T-helper 2 cell treated with Interferon-gamma antibody and Interleukin-4, amounts not matched to agents 5 μg/mL and 100 μg/mL, for 36 hours (primary cell): ENCODE results near the gene EIF2B2.
"Not testable (repeated sequence)": the region's sequence is repeated elsewhere in the genome, so short reads cannot be mapped to it uniquely, and the experiment has no call there.

Source experiments
- DNase-seq: peaks from one replicate; pipeline ENCODE4 v3.0.0; 2021; ENCODE audit warnings: low spot score
- H3K27ac Mint-ChIP-seq: one replicate; pipeline ENCODE4 v1.8.0; 2021; ENCODE audit warnings: mild to moderate bottlenecking, mixed read lengths
- H3K27me3 Mint-ChIP-seq: one replicate; pipeline ENCODE4 v1.8.0; 2021; ENCODE audit warnings: low read depth, mixed read lengths
- H3K36me3 Mint-ChIP-seq: one replicate; pipeline ENCODE4 v1.8.0; 2021; ENCODE audit warnings: low read depth, mixed read lengths
- H3K4me1 Mint-ChIP-seq: one replicate; pipeline ENCODE4 v1.8.0; 2021; ENCODE audit warnings: low read depth, mixed read lengths
- H3K4me3 Mint-ChIP-seq: one replicate; pipeline ENCODE4 v1.8.0; 2022; ENCODE audit warnings: mild to moderate bottlenecking, moderate library complexity, mixed read lengths
- H3K9me3 Mint-ChIP-seq: one replicate; pipeline ENCODE4 v1.8.0; 2021; ENCODE audit warnings: mixed read lengths

The EIF2B2 gene

DNA sequence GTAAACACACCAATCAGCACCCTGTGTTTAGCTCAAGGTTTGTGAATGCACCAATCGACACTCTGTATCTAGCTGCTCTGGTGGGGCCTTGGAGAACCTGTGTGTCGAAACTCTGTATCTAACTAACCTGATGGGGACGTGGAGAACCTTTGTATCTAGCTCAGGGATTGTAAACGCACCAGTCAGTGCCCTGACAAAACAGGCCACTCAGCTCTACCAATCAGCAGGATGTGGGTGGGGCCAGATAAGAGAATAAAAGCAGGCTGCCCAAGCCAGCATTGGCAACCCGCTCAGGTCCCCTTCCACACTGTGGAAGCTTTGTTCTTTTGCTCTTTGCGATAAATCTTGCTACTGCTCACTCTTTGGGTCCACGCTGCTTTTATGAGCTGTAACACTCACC is 6.9 kb upstream of the EIF2B2 start:
- H3K27me3 Mint-ChIP-seq = peaks cover 12% of the 10 kb centered on the region
- H3K4me3 Mint-ChIP-seq, H3K9me3 Mint-ChIP-seq, H3K4me1 Mint-ChIP-seq, H3K36me3 Mint-ChIP-seq, DNase-seq, H3K27ac Mint-ChIP-seq: not testable (repeated sequence)

DNA sequence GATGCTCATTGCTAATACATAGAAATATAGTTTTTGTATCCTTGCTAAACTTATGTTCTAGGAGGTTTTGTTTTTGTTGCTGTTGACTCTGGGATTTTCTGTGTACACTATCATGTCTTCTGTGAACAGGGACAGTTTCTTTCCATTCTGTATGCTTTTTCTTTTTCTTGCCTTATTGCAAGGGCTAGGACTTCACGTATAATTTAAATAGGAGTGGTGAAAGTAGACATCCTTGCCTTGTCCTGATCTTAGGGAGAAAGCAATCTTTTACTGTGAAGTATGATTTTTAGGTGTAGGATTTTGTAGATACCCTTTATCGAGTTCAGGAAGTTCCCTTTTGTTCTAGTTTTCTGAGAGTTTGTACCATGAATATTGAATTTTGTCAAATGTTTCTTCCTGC is 1.5 kb upstream of the EIF2B2 start:
- Mint-ChIP-seq H3K36me3 (peaks cover 29% of the 10 kb centered on the region), H3K27me3 (peaks cover 7% of the 10 kb centered on the region), H3K27ac (no peak overlapping the region), H3K4me1 (peaks cover 25% of the 10 kb centered on the region), H3K4me3 (no peak overlapping the region), H3K9me3 (peaks cover 7% of the 10 kb centered on the region)
- DNase-seq = no peak

DNA sequence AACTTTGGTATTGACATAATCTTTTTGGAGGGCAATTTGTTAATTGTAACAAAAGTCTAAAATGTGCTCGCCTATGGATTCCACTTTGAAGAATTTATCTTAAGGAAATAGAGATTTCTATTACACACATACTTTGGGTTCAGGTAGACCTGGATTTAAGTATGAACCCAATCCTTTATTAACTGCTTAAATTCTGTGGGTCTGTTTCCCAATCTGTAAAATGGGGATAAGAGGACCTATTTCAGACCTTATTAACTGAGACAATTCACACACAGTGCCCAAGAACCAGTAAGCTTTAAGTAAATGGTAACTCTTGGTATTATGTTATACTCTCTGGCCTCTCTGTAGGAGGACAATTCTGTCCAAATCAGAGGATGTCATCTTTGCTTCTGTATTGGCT is 822 bp upstream of the EIF2B2 start:
- Mint-ChIP-seq H3K36me3 (peaks cover 36% of the 10 kb centered on the region), H3K27me3 (peaks cover 7% of the 10 kb centered on the region), H3K4me1 (peaks cover 25% of the 10 kb centered on the region), H3K9me3 (peaks cover 7% of the 10 kb centered on the region), H3K27ac (peak overlapping the region; percentile 96), H3K4me3 (peak overlapping the region; percentile 97)
- DNase-seq = no peak

DNA sequence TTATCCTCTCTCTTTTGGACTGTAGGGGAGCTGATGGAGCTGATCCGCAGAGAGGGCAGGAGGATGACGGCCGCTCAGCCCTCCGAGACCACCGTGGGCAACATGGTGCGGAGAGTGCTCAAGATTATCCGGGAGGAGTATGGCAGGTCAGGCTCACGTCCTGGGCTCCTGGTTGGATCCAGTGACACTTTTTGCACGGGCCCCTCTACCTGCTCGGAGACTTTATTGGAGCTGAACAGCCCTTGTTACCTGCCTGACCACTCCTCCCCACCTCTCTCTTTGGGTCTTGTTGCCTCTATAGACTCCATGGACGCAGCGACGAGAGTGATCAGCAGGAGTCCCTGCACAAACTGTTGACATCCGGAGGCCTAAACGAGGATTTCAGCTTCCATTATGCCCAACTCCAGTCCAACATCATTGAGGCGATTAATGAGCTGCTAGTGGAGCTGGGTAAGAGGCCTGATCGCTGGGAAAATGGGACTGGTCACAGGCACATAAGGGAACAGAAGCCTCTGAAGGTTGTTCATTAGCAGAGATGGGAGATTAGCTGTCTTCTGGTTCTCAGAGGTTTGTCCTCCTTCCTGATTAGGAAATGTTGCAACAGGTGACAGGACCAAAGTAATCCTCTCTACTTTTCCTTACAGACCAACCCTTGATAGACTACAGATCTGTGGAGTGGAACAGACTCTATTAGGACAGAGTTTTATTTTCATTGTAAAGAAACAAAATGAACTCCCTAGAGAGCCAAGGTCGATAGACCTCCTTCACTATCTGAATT is 718 bp downstream of the EIF2B2 start:
- peaks cover 7% of the 10 kb centered on the region for H3K27me3 Mint-ChIP-seq
- H3K36me3 Mint-ChIP-seq = peaks cover 48% of the 10 kb centered on the region
- peak overlapping the region; percentile 97 for H3K4me3 Mint-ChIP-seq
- peak overlapping the region; percentile 96 for H3K27ac Mint-ChIP-seq
- H3K4me1 Mint-ChIP-seq = peaks cover 30% of the 10 kb centered on the region
- H3K9me3 Mint-ChIP-seq = peaks cover 7% of the 10 kb centered on the region
- DNase-seq = no peak

DNA sequence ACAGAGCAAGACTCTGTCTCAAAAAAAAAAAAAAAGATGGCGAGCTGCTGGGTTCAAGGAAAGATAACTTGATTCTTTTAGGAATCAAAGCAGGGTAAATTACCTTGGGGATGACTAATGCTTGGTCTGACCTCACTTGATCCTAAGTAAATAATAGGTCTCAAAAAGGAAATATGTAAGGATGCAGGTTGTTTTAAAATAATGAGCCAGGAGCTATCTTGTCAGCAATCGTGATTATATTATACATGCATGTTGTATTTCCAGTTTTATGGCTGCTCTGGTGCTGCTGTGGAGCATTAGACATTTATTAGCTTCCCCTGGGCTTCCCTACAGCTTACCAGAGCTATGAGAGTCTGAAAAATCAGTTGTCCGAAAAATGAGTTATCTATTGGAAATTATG is 2.6 kb downstream of the EIF2B2 start:
- H3K27ac Mint-ChIP-seq = no peak overlapping the region
- H3K4me1 Mint-ChIP-seq = peaks cover 30% of the 10 kb centered on the region
- H3K9me3 Mint-ChIP-seq = peaks cover 7% of the 10 kb centered on the region
- H3K36me3 Mint-ChIP-seq = peaks cover 65% of the 10 kb centered on the region
- H3K27me3 Mint-ChIP-seq = no peaks in the 10 kb centered on the region
- DNase-seq = no peak
- no peak overlapping the region for H3K4me3 Mint-ChIP-seq

DNA sequence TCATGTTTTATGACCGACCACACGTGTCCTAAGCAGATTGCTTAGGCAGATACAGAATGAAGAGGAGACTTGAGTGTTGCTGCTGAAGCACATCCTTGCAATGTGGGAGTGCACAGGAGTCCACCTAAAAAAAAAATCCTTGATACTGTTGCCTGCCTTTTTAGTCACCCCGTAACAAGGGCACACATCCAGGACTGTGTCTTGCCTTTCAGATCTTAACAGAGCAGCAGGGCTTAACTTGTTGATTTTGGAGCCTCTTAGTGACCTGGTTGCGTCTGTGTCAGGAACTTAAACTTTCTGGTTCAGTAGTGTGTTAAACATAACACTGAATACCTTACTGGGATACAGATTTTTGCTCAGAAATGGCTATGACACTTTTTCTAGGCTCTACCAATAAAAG is 6.5 kb downstream of the EIF2B2 start:
- Mint-ChIP-seq H3K9me3 (no peaks in the 10 kb centered on the region), H3K4me3 (no peak overlapping the region), H3K36me3 (peaks cover 66% of the 10 kb centered on the region), H3K27me3 (no peaks in the 10 kb centered on the region), H3K27ac (peak overlapping the region; percentile 2), H3K4me1 (peaks cover 24% of the 10 kb centered on the region)
- DNase-seq = no peak

DNA sequence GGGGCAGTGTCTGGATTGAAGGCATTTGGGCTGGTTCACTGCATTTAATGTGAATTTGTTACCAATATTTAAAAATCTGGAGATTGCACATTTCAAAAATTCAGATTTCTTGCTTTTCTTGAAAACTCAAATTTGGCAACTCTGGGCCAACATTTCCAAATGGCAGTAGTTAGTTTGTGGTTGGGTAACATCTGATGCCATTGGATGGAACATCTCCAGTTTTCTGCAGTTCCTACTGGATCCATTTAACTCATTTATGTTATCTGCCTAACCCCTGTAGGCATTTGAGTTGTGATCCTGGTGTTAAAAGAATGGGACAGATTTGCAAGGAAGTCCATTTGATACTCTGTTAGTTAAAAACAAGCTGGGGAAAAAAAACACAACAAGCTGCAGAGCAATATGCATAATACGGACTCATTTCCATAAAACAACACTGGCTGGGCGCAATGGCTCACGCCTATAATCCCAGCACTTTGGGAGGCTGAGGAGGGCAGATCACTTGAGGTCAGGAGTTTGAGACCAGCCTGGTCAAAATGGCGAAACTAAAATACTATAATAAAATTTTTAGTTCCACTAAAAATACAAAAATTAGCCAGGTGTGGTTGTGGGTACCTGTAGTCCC is 7.9 kb downstream of the EIF2B2 start:
- no peaks in the 10 kb centered on the region for H3K27me3 Mint-ChIP-seq
- DNase-seq = no peak

DNA sequence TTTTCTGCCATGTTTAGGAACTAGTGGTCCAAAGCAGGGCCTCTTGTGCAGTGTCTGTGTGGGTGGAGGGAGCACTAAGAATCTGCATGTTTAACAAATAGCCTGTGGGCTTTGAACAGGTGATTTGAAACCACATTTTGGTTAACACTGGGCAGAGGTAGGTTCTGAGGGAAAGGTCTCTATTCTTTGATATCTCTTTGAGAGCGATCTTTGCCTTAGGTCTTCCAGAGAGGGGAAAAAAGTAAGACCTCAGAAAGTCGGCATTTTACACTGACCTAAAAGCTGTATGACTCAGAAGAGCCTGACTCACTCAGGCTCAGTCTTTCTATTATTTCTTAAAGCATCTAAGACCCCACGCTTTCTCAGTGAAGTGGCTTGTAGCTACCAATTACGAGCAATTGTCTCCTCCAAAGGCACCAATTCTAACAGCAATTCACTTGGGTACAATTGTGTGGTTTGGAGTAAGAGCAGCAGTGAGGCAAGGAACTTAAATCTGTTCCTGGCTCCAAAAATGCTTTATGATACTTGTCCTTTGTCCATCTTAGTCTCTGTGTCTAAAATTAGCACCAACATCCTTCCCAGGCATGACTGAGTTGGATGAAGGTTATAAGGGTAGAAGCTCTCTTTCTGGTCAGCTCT is 8.8 kb downstream of the EIF2B2 start:
- H3K4me1 Mint-ChIP-seq = peaks cover 11% of the 10 kb centered on the region
- no peaks in the 10 kb centered on the region for H3K9me3 Mint-ChIP-seq
- peaks cover 50% of the 10 kb centered on the region for H3K36me3 Mint-ChIP-seq
- no peak overlapping the region for H3K4me3 Mint-ChIP-seq
- H3K27me3 Mint-ChIP-seq = no peaks in the 10 kb centered on the region
- H3K27ac Mint-ChIP-seq = peak overlapping the region; percentile 55
- DNase-seq = no peak

More for the DNA sequence above, 7.9 kb downstream of the EIF2B2 start:
- Mint-ChIP-seq H3K36me3 (peaks cover 58% of the 10 kb centered on the region), H3K27ac (no peak overlapping the region), H3K4me1 (peaks cover 16% of the 10 kb centered on the region), H3K9me3 (no peaks in the 10 kb centered on the region), H3K4me3 (no peak overlapping the region)

DNA sequence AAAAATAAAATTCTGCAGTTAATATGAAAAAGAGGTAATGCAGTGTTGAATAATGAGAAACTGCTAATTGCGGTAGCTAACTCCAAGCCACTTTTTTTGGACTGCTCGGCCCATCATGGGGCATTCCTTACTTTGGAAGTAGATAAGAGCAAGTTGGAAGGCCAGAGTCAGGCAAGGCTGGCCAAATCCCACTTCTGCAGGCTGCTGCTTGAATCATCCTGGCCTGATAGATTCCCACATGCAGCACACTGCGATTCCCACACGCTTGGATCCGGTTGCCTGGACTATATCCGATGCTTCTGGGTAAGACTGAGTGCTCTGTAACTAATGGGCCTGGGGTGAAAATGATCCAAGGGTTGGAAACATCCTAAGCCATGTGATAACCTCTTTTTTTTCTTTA is 10.6 kb downstream of the EIF2B2 start:
- Mint-ChIP-seq H3K36me3 (peaks cover 39% of the 10 kb centered on the region), H3K27ac (no peak overlapping the region)

DNA sequence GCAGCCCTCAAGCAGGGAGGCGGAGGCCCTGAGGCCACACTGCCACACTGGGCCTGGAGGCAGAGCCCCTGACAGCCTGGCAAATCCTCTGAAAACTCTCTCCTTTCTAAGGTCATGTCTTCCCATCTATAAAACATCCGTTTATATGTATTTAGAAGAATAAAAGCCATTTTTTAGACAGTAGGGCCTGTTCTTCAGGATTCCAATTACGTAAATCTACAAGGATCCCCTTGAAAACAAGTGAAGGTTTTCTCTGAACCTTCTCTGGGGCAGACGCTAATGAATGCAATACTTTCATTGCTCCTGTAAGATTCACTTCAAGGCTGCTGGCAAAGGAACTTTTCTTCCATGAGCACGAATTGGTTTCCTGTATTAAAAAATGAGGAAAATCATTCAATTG is 12.8 kb downstream of the EIF2B2 start:
- no peak overlapping the region for H3K4me3 Mint-ChIP-seq
- H3K36me3 Mint-ChIP-seq = peaks cover 36% of the 10 kb centered on the region
- no peak overlapping the region for H3K27ac Mint-ChIP-seq

More for the DNA sequence above, 10.6 kb downstream of the EIF2B2 start:
- Mint-ChIP-seq H3K4me1 (peaks cover 6% of the 10 kb centered on the region), H3K4me3 (no peak overlapping the region), H3K27me3 (no peaks in the 10 kb centered on the region), H3K9me3 (no peaks in the 10 kb centered on the region)
- DNase-seq = no peak

DNA sequence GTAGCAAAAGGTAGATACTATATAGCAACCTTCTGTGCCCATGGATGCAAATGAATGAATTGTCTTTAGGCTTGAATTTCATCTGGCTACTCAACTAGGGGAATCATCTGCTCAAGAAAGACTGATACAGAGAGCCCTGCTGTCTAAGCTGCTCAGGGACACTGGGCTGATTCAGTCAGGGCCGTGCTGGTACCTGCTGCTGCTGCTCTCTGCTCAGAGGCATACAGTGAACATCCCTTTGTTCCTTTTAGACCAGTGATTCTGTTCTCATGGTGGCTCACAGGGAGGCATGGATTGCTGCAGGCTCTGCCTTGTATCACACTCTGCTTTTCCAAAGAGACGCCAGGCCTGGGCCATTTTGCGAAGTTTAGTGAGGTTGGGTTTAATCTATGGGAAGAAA is 14.1 kb downstream of the EIF2B2 start:
- H3K27me3 Mint-ChIP-seq = no peaks in the 10 kb centered on the region
- no peaks in the 10 kb centered on the region for H3K9me3 Mint-ChIP-seq
- no peak overlapping the region for H3K4me3 Mint-ChIP-seq
- H3K4me1 Mint-ChIP-seq = no peaks in the 10 kb centered on the region
- no peak overlapping the region for H3K27ac Mint-ChIP-seq
- DNase-seq = no peak
- H3K36me3 Mint-ChIP-seq = peaks cover 35% of the 10 kb centered on the region

More for the DNA sequence above, 12.8 kb downstream of the EIF2B2 start:
- Mint-ChIP-seq H3K9me3 (no peaks in the 10 kb centered on the region), H3K27me3 (no peaks in the 10 kb centered on the region), H3K4me1 (peaks cover 6% of the 10 kb centered on the region)
- no peak for DNase-seq

DNA sequence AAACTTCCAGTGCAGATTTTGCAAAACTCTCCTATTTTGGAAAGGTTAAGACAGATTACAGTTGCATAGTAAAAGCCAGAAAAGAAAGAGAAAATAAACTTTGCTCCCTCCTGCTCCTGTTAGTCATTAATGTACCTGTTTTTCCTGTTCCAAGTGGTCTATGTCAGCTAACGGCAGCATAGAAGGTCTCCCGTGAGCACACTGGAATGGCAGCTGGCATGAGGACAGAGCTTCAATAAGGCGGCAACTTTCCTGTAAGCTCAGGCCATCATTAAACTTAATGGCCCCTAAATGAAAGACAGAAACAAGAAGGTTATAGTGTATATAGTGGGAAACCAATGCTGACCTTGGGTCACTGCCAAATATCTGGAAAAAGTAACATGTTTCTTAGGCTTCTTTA is 16.0 kb downstream of the EIF2B2 start:
- Mint-ChIP-seq H3K27me3 (no peaks in the 10 kb centered on the region), H3K4me3 (no peak overlapping the region), H3K4me1 (no peaks in the 10 kb centered on the region), H3K9me3 (no peaks in the 10 kb centered on the region), H3K36me3 (peaks cover 45% of the 10 kb centered on the region), H3K27ac (no peak overlapping the region)
- no peak for DNase-seq

DNA sequence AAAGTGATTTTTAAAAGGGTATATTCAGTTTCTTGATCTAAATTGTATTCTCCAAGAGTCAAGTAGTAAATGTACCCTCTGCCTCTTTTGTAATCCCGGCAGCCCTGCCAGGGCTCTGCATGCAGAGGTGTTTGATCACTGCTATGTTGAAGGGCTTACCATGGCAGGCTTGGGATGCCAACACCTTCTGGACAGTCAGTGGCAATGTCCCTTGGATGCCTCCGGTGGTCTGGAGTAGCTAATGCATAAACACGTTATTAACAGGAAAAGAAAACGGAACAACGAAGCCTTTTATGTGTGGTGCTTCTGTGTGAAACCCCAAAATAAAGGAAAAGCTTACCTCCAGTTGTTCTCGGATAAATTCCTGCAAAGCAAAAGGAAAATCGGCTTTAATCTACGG is 19.9 kb downstream of the EIF2B2 start:
- peaks cover 33% of the 10 kb centered on the region for H3K36me3 Mint-ChIP-seq
- H3K27ac Mint-ChIP-seq = no peak overlapping the region
- no peaks in the 10 kb centered on the region for H3K27me3 Mint-ChIP-seq
- H3K9me3 Mint-ChIP-seq = no peaks in the 10 kb centered on the region
- no peaks in the 10 kb centered on the region for H3K4me1 Mint-ChIP-seq
- no peak for DNase-seq
- no peak overlapping the region for H3K4me3 Mint-ChIP-seq

DNA sequence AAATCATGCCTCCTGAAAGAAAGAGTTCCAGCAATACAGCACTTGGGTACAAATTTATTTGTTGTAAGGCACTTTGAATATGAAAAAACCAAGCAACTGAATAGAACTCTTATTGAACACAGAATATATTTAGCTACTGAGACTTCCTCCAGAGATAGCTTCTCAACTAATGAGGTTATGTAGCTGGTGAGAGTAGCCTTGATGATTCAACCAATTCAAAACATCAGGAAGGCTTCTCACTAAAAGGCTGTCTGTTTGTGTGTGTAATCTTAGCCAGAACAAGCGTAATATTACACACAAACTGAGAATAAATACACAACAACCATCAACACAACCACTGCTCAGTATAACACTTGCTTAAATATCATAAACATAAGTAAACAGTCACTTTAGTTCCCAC is 20.4 kb downstream of the EIF2B2 start:
- Mint-ChIP-seq H3K4me3 (no peak overlapping the region), H3K9me3 (no peaks in the 10 kb centered on the region), H3K27ac (no peak overlapping the region), H3K36me3 (peaks cover 37% of the 10 kb centered on the region), H3K4me1 (no peaks in the 10 kb centered on the region), H3K27me3 (no peaks in the 10 kb centered on the region)
- no peak for DNase-seq
